H9 (cell line): Measurements from ENCODE around the gene WDPCP. TPM values are rescaled to one million over a fixed set of nuclear protein-coding genes. Genes with fewer than 3 reads are reported as not detected.

Experiments
- DNase-seq: peaks from one replicate; pipeline ENCODE4 v3.0.0-alpha.2; 2017
- H2AFZ ChIP-seq: one replicate; pipeline ENCODE4 v1.6.1; 2013; ENCODE audit warnings: mild to moderate bottlenecking, low read length, control low read depth, moderate library complexity
- H2AK5ac ChIP-seq: 2 replicates; pipeline ENCODE4 v1.6.1; 2013; ENCODE audit warnings: low read length, control low read depth, mixed read lengths; ENCODE audit not compliant: insufficient read length
- H2BK120ac ChIP-seq: one replicate; pipeline ENCODE4 v1.6.1; 2013; ENCODE audit warnings: low read depth, mild to moderate bottlenecking, low read length, control low read depth, inconsistent platforms; ENCODE audit not compliant: poor library complexity, severe bottlenecking
- H2BK12ac ChIP-seq: 2 replicates; pipeline ENCODE4 v1.6.1; 2013; ENCODE audit warnings: low read length, control low read depth, mixed read lengths, low read depth; ENCODE audit not compliant: insufficient read length
- H2BK15ac ChIP-seq: 2 replicates; pipeline ENCODE4 v1.6.1; 2013; ENCODE audit warnings: low read depth, low read length, control low read depth
- H2BK20ac ChIP-seq: one replicate; pipeline ENCODE4 v1.6.1; 2013; ENCODE audit warnings: low read depth, mild to moderate bottlenecking, low read length, control low read depth, inconsistent platforms; ENCODE audit not compliant: poor library complexity, severe bottlenecking
- H2BK5ac ChIP-seq: 2 replicates; pipeline ENCODE4 v1.6.1; 2013; ENCODE audit warnings: low read length, control low read depth, mixed read lengths; ENCODE audit not compliant: insufficient read length
- H3K14ac ChIP-seq: 2 replicates; pipeline ENCODE4 v1.6.1; 2013; ENCODE audit warnings: low read length, control low read depth; ENCODE audit not compliant: insufficient read depth
- H3K18ac ChIP-seq: 2 replicates; pipeline ENCODE4 v1.6.1; 2013; ENCODE audit warnings: low read depth, mild to moderate bottlenecking, mixed read lengths, low read length, control low read depth; ENCODE audit not compliant: insufficient read length
- H3K23ac ChIP-seq: 2 replicates; pipeline ENCODE4 v1.6.1; 2013; ENCODE audit warnings: low read length, control low read depth, mixed read lengths, low read depth; ENCODE audit not compliant: insufficient read length
- H3K23me2 ChIP-seq: 2 replicates; pipeline ENCODE4 v1.6.1; 2013; ENCODE audit warnings: low read depth, mild to moderate bottlenecking, mixed read lengths, low read length, control low read depth; ENCODE audit not compliant: insufficient read length, poor library complexity, severe bottlenecking
- H3K27ac ChIP-seq: 2 replicates; pipeline ENCODE4 v1.5.1; 2013; ENCODE audit warnings: low read length, control low read depth, mixed read lengths, low read depth; ENCODE audit not compliant: insufficient read length
- H3K27me3 ChIP-seq: 2 replicates; pipeline ENCODE4 v1.6.1; 2013; ENCODE audit warnings: low read length, control low read depth, inconsistent platforms; ENCODE audit not compliant: insufficient read depth
- H3K4ac ChIP-seq: 2 replicates; pipeline ENCODE4 v1.6.1; 2013; ENCODE audit warnings: low read depth, mild to moderate bottlenecking, control low read depth, inconsistent platforms, low read length, moderate library complexity
- H3K4me1 ChIP-seq: 2 replicates; pipeline ENCODE4 v1.6.1; 2013; ENCODE audit warnings: low read length, control low read depth, inconsistent platforms; ENCODE audit not compliant: insufficient read depth
- H3K4me2 ChIP-seq: 2 replicates; pipeline ENCODE4 v1.6.1; 2013; ENCODE audit warnings: low read length, control low read depth, mixed read lengths; ENCODE audit not compliant: insufficient read length, insufficient read depth
- H3K56ac ChIP-seq: 2 replicates; pipeline ENCODE4 v1.6.1; 2013; ENCODE audit warnings: low read depth, mild to moderate bottlenecking, mixed read lengths, low read length, control low read depth; ENCODE audit not compliant: insufficient read length
- H3K79me1 ChIP-seq: 2 replicates; pipeline ENCODE4 v1.6.1; 2013; ENCODE audit warnings: low read depth, mild to moderate bottlenecking, moderate library complexity, low read length, control low read depth, inconsistent platforms; ENCODE audit not compliant: insufficient read depth, poor library complexity, severe bottlenecking
- H3K79me2 ChIP-seq: 2 replicates; pipeline ENCODE4 v1.6.1; 2013; ENCODE audit warnings: low read length, control low read depth, inconsistent platforms; ENCODE audit not compliant: insufficient read depth
- H3K9ac ChIP-seq: 2 replicates; pipeline ENCODE4 v1.6.1; 2013; ENCODE audit warnings: low read length, control low read depth, mixed read lengths; ENCODE audit not compliant: insufficient read length; ENCODE audit errors: extremely low read depth
- H3K9me3 ChIP-seq: one replicate; pipeline ENCODE4 v1.6.1; 2013; ENCODE audit warnings: low read depth, low read length, inconsistent platforms; ENCODE audit not compliant: control insufficient read depth
- H3T11ph ChIP-seq: one replicate; pipeline ENCODE4 v1.6.1; 2013; ENCODE audit warnings: mild to moderate bottlenecking, low read length, control low read depth, inconsistent platforms
- H4K20me1 ChIP-seq: one replicate; pipeline ENCODE4 v1.6.1; 2013; ENCODE audit not compliant: control insufficient read depth, insufficient read length, insufficient read depth
- H4K5ac ChIP-seq: 2 replicates; pipeline ENCODE4 v1.6.1; 2013; ENCODE audit warnings: low read depth, mild to moderate bottlenecking, mixed read lengths, low read length, control low read depth; ENCODE audit not compliant: insufficient read length
- H4K8ac ChIP-seq: replicated peaks from 2 replicates; pipeline ENCODE4 v1.6.1; 2013; ENCODE audit warnings: low read length, control low read depth, mixed read lengths, low read depth; ENCODE audit not compliant: insufficient read length
- H4K91ac ChIP-seq: 2 replicates; pipeline ENCODE4 v1.6.1; 2013; ENCODE audit warnings: low read depth, mild to moderate bottlenecking, moderate library complexity, mixed read lengths, low read length, control low read depth; ENCODE audit not compliant: insufficient read length
- H3K27ac Mint-ChIP-seq, 3 experiments: 2 replicates in 2 of 3; 3 replicates in 1 of 3; pipeline ENCODE4 v1.8.0; 2020 to 2021; ENCODE audit warnings: mixed read lengths in 3 of 3, mild to moderate bottlenecking in 1 of 3, moderate library complexity in 1 of 3
- H3K27me3 Mint-ChIP-seq: 2 replicates; pipeline ENCODE4 v1.8.0; 2021; ENCODE audit warnings: low read depth, mild to moderate bottlenecking, moderate library complexity, mixed read lengths
- H3K36me3 Mint-ChIP-seq, 3 experiments: 2 replicates in 2 of 3; 3 replicates in 1 of 3; pipeline ENCODE4 v1.8.0; 2020 to 2021; ENCODE audit warnings: low read depth in 3 of 3, mixed read lengths in 3 of 3; ENCODE audit not compliant: insufficient read depth in 1 of 3
- H3K4me1 Mint-ChIP-seq, 2 experiments: 2 replicates each; pipeline ENCODE4 v1.8.0; 2020; ENCODE audit warnings: mixed read lengths in 2 of 2
- H3K4me3 Mint-ChIP-seq, 2 experiments: 2 replicates in 1 of 2; 3 replicates in 1 of 2; pipeline ENCODE4 v1.8.0; 2020 to 2021; ENCODE audit warnings: mild to moderate bottlenecking in 2 of 2, mixed read lengths in 2 of 2, moderate library complexity in 1 of 2
- H3K9me3 Mint-ChIP-seq, 2 experiments: 2 replicates in 1 of 2; 3 replicates in 1 of 2; pipeline ENCODE4 v1.8.0; 2020; ENCODE audit warnings: mild to moderate bottlenecking in 2 of 2, mixed read lengths in 2 of 2, moderate library complexity in 1 of 2
- CTCF ChIP-seq: fragments of 200-600 bp; sonication (generic); conservative IDR thresholded peaks from 3 replicates; pipeline ENCODE4 v1.8.0; 2021; ENCODE audit warnings: antibody characterized with exemption, mild to moderate bottlenecking
- total RNA-seq: library from RNA; stranded (reverse); gene quantifications from 2 replicates; pipeline ENCODE4 v1.2.1, GENCODE V29; 2021

The WDPCP gene
- total RNA-seq, 1 experiment from 2014 or later, result 22.4 TPM

DNA sequence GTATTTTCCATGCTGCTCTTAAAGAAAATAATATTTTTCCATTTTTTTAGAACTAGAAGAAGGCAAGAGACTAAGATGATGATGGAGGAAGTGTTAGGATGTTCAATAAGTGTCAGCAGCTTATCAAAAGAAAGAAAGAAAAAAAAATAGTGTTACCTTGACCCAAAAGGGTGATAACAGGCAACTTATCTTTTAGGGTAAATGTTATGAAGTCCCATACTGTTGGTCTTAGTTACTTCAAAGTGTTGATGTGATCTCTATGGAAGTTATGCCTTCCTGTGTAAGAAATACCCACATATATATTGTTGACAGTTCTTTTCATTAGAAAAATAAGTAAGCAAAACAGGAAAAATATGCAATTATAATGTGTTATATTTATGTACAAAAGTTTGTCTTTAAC lies 394.1 kb downstream of the WDPCP start:
- H3K4me1 Mint-ChIP-seq, result peaks cover 2 to 4% of the 10 kb centered on the region in 2 experiments; a peak in 2 of 4 replicates
- H4K8ac ChIP-seq, result no peak overlapping the region
- H3K4me2 ChIP-seq, result no peak overlapping the region
- H3K4ac ChIP-seq, result no peak overlapping the region
- H4K20me1 ChIP-seq, result no peaks in the 10 kb centered on the region
- H2BK12ac ChIP-seq, result no peak overlapping the region
- no peak overlapping the region for H2BK120ac ChIP-seq
- TF ChIP-seq CTCF, result no peak
- no peaks in the 10 kb centered on the region for H3K27me3 Mint-ChIP-seq
- H3K14ac ChIP-seq, result no peak overlapping the region
- peaks cover 0 to 2% (median 2%) of the 10 kb centered on the region in 3 experiments; a peak in 2 of 7 replicates for H3K36me3 Mint-ChIP-seq
- H3K27ac Mint-ChIP-seq, result no peak overlapping the region
- no peak overlapping the region for H2AK5ac ChIP-seq
- H3K9me3 ChIP-seq, result no peaks in the 10 kb centered on the region
- H3K9me3 Mint-ChIP-seq, result peaks cover 0 to 3% of the 10 kb centered on the region in 2 experiments; a peak in 2 of 5 replicates
- H3K18ac ChIP-seq, result no peak overlapping the region
- no peak overlapping the region for H4K5ac ChIP-seq
- H3K27ac ChIP-seq, result no peak overlapping the region
- H3K56ac ChIP-seq, result no peak overlapping the region
- H2BK15ac ChIP-seq, result no peak overlapping the region
- no peak overlapping the region for H2AFZ ChIP-seq
- H3K23ac ChIP-seq, result no peak overlapping the region
- H3K79me2 ChIP-seq, result no peaks in the 10 kb centered on the region
- H3K79me1 ChIP-seq, result no peaks in the 10 kb centered on the region
- H3K27me3 ChIP-seq, result no peaks in the 10 kb centered on the region
- H3T11ph ChIP-seq, result no peak overlapping the region
- no peak overlapping the region for H2BK20ac ChIP-seq
- H3K23me2 ChIP-seq, result no peaks in the 10 kb centered on the region
- no peak overlapping the region for H3K9ac ChIP-seq
- no peaks in the 10 kb centered on the region for H3K4me1 ChIP-seq
- no peak for DNase-seq
- no peak overlapping the region for H4K91ac ChIP-seq
- H2BK5ac ChIP-seq, result no peak overlapping the region
- H3K4me3 Mint-ChIP-seq, result no peak overlapping the region
